Limb (tissue), 2 donors: ENCODE measurements around the gene MAPK9.
A peak's percentile ranks its signal among the peaks of the same experiment; 100 is the strongest.
"Not testable (repeated sequence)": the region's sequence is repeated elsewhere in the genome, so short reads cannot be mapped to it uniquely, and the experiment has no call there.

Experiments
- DNase-seq, 2 donors: peaks; one replicate each; pipeline ENCODE4 v3.0.0-alpha.2; 2016; ENCODE audit errors: extremely low spot score in 2 of 2

MAPK9 gene

GRCh38 chr5:180235077-180235476, 56.8 kb downstream of the MAPK9 start:
- no peak for DNase-seq

- no peak for DNase-seq
Observed at GRCh38 chr5:180234271-180234670, 57.6 kb downstream of the MAPK9 start.

GRCh38 chr5:180233729-180234128, 58.2 kb downstream of the MAPK9 start:
- no peak for DNase-seq

GRCh38 chr5:180230017-180230416, 61.9 kb downstream of the MAPK9 start:
- DNase-seq = no peak

GRCh38 chr5:180222056-180222455, 69.8 kb downstream of the MAPK9 start:
- DNase-seq = no peak

GRCh38 chr5:180217797-180218196, 74.1 kb downstream of the MAPK9 start:
- no peak for DNase-seq

GRCh38 chr5:180216646-180217171, 75.2 kb downstream of the MAPK9 start:
- DNase-seq = no peak

DNA sequence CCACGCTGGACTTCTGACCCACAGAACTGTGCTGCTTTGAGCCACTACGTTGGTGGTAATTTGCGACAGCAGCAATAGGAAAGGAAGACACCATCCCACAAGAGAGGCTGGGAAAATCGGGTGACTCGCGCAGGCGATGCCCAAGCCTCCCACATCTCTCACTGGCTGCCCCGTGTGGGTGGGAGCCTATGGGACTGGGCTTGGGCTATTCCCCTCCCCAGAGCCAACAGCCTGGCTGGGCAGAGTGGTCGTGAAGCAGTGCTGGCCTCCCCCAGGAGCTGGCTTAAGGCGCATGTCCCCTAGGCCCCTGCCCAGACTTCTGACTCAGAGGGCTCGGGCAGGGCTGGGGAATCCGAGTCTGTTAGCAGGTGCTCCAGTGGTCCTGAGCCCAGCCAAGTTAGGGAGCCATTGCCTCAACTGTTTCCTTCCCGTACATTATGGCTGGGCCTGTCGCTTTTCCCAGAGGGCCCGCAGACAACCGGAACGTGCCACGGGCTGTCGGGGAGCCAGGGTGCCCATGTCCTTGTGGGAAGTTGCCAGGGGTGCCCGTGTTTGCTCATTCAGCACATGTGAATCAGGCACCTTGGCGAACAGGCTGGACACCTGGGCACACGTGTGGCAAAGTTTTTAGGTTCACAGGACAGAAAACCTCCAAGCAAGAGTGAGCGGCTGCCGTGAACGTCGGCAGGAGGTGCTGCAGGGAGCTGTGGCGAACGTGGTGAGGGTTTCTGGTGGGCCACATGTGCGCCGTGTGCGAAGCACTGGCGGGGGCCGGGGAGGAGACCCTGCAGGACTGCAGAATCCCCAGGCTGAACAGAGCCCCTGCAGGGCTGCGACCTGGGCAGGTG, 75.9 kb downstream of the MAPK9 start:
- no peak for DNase-seq

- DNase-seq = no peak
Observed at GRCh38 chr5:180214870-180215770, 76.8 kb downstream of the MAPK9 start.

DNA sequence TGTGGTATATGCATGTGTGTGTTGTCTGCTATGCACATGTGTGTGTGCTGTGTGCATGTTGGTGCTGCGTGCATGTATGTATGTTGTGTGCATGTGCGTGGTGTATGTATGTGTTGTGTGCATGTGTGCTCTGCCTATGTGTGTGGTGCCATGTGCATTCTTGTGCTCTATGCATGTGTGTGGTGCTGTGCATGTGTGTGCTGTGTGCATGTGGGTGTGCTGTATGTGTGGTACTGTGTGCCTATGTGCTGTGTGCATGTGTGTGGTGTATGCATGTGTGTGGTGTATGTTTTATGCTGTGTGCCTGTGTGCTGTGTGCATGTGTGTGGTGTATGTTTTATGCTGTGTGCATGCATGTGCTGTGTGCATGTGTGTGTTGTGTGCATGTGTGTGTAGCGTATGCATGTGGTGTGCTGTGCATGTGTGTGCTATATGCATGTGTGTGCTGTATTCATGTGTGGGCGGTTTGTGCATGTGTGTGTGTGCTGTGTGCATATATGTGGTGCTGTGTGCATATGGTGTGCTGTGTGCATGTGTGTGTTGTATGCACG, 78.2 kb downstream of the MAPK9 start:
- no peak for DNase-seq

GRCh38 chr5:180213256-180213600, 78.7 kb downstream of the MAPK9 start:
- DNase-seq = no peak

- no peak for DNase-seq
Observed at GRCh38 chr5:180212363-180213255, 79.3 kb downstream of the MAPK9 start.

DNA sequence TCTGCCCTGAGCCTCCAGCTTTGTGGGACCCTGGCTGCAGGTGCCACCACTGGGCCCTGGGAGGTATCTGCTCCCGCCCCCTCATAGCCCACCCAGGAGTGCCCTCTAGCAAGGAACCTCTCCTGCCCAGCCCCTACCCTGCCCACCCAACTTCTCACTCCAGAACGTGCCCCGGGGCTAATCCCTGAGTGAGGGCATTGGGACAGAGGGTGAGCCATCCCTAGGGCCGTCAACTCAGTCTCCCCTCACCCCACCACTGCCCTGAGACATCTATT, 80.2 kb downstream of the MAPK9 start:
- no peak for DNase-seq

DNA sequence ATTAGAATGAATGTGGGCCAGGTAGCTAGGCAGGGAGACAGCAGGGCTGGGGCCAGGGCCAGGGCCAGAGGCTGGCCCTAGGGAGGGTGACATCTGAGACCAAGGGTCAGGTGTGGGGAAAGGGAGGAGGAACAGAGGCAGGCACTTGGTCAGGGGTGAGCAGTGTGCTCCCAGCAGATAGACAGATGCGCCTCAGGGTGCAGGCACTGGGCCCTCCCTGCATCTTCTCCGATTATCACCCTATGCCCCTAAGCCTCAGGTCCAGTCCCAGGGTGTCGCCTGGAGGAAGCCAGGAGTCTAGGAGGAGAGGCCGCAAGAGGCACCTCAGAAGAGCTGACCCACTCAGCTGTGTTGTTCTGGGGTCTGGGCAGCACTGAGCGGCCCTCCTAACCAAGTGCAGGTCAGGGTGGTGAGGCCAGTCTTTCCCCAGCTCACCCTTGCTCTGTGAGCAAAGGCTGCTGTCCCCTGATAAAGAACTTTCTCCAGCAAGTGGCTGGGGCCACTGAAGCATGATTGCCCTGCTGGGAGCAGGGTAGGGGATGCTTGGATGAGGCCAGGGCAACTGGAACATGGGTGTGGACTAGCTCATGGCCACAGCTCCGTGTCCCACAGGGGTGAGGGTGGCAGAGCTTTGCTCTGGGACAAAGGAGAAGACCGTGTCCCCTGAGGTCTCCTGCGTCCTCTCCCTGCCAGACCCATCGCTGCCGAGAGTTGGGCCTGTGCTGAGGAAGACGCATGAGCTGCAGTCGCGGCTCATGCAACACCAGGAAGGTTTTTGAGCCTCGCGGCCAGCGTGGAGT, 80.7 kb downstream of the MAPK9 start:
- DNase-seq = no peak

DNA sequence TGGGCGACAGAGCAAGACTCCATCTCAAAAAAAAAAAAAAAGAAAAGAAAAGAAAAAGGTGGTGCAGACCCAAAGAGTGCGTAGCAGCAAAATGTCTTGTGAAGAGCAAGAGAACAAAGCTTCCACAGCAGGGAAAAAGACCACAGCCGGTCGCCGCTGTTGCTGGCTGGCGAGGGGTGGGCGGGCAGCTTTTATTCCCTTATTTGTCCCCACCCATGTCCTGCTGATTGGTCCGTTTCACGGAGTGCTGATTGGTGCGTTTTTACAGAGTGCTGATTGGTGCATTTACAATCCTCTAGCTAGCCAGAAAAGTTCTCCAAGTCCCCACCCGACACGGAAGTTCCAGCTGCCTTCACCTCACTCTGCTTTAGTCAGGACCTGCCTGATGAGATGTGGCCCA, 81.8 kb downstream of the MAPK9 start:
- DNase-seq = not testable (repeated sequence)

DNA sequence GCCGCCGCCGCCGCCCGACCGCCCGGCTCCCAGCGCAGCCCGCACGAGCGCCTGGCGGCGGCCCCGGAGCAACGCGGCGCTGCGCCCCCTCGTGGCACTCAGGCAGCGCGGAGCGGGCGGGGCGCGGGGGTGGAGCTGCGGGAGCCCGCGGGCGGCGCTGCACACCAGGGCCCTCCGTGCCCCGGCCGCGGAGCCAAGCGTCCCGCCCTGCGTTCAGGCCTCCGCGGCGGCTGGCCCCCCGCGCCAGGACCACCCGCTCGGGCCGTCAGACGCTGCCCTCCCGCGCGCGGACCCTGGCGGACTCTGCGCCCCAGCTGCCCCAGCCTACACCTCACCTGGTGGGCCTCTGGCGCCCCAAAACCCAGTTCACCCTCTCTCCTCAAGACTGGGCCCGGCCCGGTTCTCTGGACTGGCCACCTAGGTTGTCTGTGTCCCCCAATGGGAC, 82.7 kb downstream of the MAPK9 start, which contains the start of gene RASGEF1C:
Gene RASGEF1C, minus strand, starts transcription at position 75 of the 445 bp plus-strand sequence. CDS start 71,159 bp downstream, outside the sequence.
- DNase-seq = peak; percentile 43 to 88

DNA sequence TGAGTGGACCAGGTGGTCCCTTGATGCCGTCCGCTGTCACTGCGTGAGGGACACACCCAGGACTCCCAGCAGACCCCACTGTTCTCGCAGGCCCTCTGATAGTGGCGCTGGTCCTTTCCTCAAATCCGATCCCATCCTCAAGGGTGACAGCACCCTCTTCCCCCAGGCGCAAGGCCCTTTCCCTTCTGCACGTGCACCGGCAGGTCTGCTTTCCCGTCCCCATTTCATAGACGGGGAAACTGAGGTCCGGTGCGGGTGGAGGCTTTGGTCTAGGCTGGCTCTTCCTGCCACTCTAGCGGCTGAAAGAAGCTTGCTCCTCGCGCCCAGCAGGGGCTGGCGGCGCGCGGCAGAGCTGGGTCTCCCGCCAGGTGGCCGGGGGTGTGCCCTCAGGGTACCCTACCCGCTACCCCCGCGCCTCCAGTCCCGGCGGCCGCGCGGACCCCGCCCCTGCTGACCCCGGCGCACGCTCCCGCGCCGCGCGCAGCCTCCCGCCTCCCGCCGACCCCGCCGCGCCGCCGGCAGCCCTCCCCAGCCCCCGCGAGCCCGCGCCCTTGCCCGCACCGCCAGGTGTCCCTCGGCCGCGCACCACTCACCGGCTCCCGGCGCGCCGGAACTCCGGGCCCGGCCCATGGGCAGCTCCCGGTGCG, 83.3 kb downstream of the MAPK9 start:
- peak in 1 of 2 donors; percentile 70 for DNase-seq

- DNase-seq = no peak
Observed at GRCh38 chr5:180208038-180208434, 83.8 kb downstream of the MAPK9 start.

GRCh38 chr5:180207593-180207992, 84.3 kb downstream of the MAPK9 start:
- DNase-seq = no peak

DNA sequence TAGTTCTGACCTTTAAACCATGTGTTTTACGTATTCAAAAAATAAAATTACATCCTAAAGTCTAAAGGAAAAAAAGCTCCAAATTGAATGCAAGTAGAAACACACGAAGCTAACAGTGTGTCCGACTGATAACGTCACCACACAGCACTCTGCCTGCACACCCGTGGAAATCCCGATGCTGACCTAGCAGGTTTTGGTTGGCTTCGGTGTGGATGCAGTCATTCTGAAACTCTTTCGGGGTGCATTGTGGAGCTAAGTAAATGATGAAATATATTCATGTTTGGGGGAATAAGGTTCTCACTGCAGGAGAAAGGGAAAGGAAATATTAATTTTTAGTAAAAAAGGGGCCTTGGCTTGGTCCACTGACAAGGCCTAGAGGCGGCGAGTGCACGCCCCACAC, 84.9 kb downstream of the MAPK9 start:
- DNase-seq = no peak
